HepG2 (cell line): ENCODE measurements around the gene ABTB2. TPM values are rescaled to one million over a fixed set of nuclear protein-coding genes. Genes with fewer than 3 reads are reported as not detected.

ENCODE experiments used
- ARID5B ChIP-seq: IDR thresholded peaks from 2 replicates; pipeline ENCODE4 v1.4.0; 2020; ENCODE audit warnings: mild to moderate bottlenecking, missing genetic modification reagents
- CTCF ChIP-seq: sonication (generic); formaldehyde crosslinking; IDR thresholded peaks from 2 replicates; pipeline ENCODE4 v1.5.0; 2020; ENCODE audit warnings: mild to moderate bottlenecking, missing genetic modification reagents, moderate library complexity
- GLMP ChIP-seq: sonication (generic); formaldehyde crosslinking; IDR thresholded peaks from 2 replicates; pipeline ENCODE4 v1.9.0; 2021; ENCODE audit warnings: missing genetic modification reagents, mild to moderate bottlenecking, borderline replicate concordance
- KDM5A ChIP-seq: fragments of 200-600 bp; sonication (generic); IDR thresholded peaks from 2 replicates; pipeline ENCODE4 v1.7.0; 2018; ENCODE audit warnings: antibody characterized with exemption, mild to moderate bottlenecking, low read length, borderline replicate concordance
- MATR3 ChIP-seq: sonication (generic); formaldehyde crosslinking; IDR thresholded peaks from 2 replicates; pipeline ENCODE4 v1.4.0; 2020; ENCODE audit warnings: missing genetic modification reagents
- MIER2 ChIP-seq: IDR thresholded peaks from 2 replicates; pipeline ENCODE4 v1.6.1; 2016; ENCODE audit warnings: missing biosample characterization, missing genetic modification reagents
- PCBP2 ChIP-seq: fragments of 200-400 bp; formaldehyde crosslinking; optimal IDR thresholded peaks from 2 replicates; pipeline ENCODE3; 2018; ENCODE audit warnings: low read length, low read depth; ENCODE audit not compliant: poor library complexity, severe bottlenecking
- ZNF710 ChIP-seq: sonication (generic); formaldehyde crosslinking; IDR thresholded peaks from 2 replicates; pipeline ENCODE4 v1.5.0; 2020; ENCODE audit warnings: mild to moderate bottlenecking, missing genetic modification reagents, borderline replicate concordance
- polyA plus RNA-seq, 8 experiments: library from polyadenylated mRNA; depleted of rRNA in 3 of 8; stranded (reverse) in 7 of 8; unstranded in 1 of 8; fragments of >200 nt; fragmentation: Illumina TruSeq in 4 of 8; extraction: Trizol in 4 of 8; gene quantifications; 2 replicates each; pipeline versions ENCODE4 v1.2.1 to v1.2.3, GENCODE V29; 2011 to 2016; ENCODE audit warnings: low read depth in 4 of 8, missing spikeins in 1 of 8, mixed read lengths in 1 of 8; ENCODE audit not compliant: insufficient read depth in 1 of 8
- total RNA-seq, 5 experiments: library from RNA; depleted of rRNA; stranded (reverse); fragments of >200 nt; fragmentation: Illumina TruSeq; extraction: Trizol; gene quantifications; 2 replicates each; pipeline ENCODE4 v1.2.3, GENCODE V29; 2016; ENCODE audit warnings: low read depth in 1 of 5

ABTB2 gene
- total and polyA plus RNA-seq, 2 of the 13 experiments (the other 11 are each of a cell fraction or from before 2014, with no cell fraction given) = 5.1 to 15.4 TPM

- TF ChIP-seq ARID5B (CRISPR knock-in tag) (no peak), ZNF710 (no peak), MATR3 (CRISPR knock-in tag) (no peak), GLMP (CRISPR knock-in tag) (no peak), PCBP2 (peak; percentile 75), MIER2 (no peak), KDM5A (no peak), CTCF (CRISPR knock-in tag) (0 out of 2 replicates have a peak, but pooled peaks have one; percentile 4)
These were observed 148.0 kb downstream of the ABTB2 start (continued) for GRCh38 chr11:34209809-34210208.
